Stimulated activated CD8-positive, alpha-beta memory T cell treated with anti-CD3 and anti-CD28 coated beads, Interleukin-12 subunit alpha, Interleukin-12 subunit beta, amount 100 ng/mL, for 4 hours (primary cell): ENCODE results near the gene TRIP6.
"Not testable (repeated sequence)": the region's sequence is repeated elsewhere in the genome, so short reads cannot be mapped to it uniquely, and the experiment has no call there.

Experiments used
- DNase-seq: peaks from one replicate; pipeline ENCODE4 v3.0.0-alpha.2; 2020; ENCODE audit warnings: low read depth

Gene TRIP6

DNA sequence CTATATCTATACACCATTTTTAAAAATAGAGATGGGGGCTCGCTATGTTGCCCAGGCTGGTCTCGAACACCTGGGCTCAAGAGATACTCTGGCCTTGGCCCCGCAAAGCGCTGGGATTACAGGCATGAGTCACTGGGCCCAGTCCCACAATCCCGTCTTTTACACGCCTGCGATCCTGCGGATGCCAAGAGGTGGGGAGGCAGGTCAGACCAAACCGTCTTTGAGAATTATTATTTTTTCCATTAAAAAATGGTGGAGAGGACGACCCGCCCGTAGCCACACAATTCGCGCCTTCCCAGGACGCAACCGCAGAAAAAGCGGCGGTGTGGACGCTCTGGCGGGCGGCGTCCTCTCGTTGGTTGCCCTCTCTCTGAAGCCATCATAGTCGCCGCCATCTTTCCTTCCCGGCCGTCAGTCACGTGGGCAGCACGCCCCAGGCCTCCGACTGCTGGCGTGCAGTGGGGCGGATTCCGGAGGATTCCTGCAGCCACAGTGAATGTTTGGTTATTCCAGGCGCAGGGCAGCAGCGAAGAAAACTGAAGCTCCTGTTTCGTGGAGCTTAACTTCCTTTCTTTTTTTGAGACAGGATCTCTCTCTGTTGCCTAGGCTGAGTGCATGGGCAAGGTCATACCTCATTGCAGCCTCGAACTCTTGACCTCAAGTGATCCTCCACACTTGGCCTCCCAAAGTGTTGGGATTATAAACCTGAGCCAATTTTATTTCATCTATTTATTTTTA is 29.9 kb upstream of the TRIP6 start:
- peak; percentile 61 for DNase-seq

DNA sequence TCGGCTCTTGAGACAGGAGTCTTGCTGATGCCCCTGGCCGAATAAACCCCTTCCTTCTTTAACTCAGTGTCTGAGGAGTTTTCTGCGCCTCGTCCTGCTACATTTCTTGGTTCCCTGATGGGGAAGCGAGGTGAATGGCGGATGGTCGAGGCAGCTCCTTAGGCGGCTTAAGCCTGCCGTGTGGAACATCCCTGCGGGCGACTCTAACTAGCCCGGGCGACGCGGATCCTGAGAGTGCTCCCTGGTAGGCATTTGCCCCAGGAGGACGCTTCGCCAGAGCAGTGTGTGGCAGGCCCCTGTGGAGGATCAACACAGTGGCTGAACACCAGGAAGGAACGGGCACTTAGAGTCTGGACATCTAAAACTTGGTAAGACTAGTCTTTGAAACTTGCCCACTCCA is 27.8 kb upstream of the TRIP6 start:
- DNase-seq, result no peak

DNA sequence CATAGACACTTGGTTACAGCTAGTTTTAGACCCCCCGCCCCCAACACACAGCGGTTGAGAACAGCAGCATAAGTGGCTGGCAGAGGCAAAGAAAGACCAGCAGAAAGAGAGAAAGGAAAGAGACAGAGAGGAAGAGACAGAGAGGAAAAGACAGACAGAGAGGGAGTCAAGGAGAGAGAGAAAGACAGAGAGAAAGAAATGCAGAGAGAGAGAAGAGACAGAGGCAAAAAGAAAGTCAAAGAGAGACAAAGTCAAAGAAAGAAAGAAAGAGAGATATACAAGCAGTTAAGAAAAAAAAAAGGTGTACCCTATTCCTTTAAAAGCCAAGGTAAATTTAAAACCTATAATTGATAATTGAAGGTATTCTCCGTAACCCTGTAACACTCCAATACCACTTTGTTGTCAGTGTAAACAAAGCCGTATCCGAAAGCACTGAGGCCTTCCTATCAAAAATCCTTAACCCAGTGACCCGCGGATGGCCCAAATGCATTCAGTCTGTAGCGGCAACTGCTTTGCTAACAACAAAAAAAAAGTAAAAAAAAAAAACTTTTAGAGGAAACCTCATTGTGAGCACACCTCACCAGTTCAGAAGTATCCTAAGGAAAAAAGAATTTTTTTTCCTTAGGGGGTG is 26.6 kb upstream of the TRIP6 start:
- no peak for DNase-seq

DNA sequence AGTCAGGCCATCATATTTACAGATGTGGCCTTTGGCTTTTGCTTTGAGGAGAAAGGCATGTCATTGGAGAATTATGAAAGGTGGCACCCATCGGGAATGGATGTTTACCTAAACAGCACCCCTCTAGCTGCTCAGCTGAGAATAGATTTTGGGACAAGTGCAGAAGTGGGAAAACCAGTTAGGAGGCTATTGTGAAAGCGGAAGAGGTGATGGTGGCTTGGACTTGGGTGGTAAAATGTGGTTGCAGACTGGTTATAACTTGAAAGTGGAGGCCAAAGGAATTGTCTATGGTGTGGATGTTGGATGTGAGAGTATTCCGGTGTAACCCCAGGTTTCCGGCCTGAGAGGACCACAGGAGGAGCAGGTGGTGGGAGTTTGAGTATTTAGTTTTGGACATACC is 19.8 kb upstream of the TRIP6 start:
- DNase-seq, result no peak

DNA sequence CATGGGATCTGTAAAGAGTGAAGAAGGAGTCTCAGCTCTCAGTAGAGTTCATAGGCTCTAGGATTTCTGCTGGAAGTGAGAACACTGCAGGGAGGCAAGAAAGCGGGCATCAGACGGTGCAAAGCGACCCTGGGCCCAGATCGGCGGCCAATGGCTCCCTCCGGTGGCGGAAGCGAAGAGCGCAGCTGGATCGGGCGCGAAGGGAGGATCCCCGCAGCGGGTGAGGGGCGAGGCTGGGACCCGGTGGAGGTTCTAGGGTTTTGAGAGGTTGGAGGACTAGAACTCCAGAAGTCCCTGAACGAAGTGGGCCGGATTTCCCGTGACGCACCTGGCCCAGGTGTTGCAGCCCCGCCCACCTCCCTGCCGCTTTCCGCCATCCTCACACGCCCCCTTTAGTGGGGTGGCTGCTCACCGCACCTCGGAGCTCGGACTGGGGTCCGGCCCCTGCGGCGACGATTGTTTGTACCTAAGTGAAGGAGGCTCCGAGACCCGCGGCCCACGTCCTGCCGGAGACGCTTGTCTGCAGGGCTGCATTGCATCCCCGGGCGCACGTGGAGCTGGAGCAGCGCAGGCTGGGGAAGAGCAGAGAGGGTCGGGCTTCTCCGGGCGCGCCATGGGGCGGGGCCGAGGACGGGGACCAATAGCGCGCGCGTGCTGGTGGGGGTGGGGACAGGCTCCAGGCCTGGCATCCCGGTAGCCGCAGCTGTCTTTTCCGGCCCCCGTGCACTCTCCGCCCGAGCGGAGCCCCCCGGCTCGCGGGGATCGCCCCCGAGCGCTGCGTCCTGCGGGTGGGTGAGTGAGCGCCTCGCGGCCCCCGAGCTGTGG is 14.9 kb upstream of the TRIP6 start, which contains the start of gene SLC12A9:
Gene SLC12A9 (plus strand): TSS at position 666 of the 825 bp plus-strand sequence. CDS start 1,485 bp downstream, outside the sequence.
- peak; percentile 78 for DNase-seq

DNA sequence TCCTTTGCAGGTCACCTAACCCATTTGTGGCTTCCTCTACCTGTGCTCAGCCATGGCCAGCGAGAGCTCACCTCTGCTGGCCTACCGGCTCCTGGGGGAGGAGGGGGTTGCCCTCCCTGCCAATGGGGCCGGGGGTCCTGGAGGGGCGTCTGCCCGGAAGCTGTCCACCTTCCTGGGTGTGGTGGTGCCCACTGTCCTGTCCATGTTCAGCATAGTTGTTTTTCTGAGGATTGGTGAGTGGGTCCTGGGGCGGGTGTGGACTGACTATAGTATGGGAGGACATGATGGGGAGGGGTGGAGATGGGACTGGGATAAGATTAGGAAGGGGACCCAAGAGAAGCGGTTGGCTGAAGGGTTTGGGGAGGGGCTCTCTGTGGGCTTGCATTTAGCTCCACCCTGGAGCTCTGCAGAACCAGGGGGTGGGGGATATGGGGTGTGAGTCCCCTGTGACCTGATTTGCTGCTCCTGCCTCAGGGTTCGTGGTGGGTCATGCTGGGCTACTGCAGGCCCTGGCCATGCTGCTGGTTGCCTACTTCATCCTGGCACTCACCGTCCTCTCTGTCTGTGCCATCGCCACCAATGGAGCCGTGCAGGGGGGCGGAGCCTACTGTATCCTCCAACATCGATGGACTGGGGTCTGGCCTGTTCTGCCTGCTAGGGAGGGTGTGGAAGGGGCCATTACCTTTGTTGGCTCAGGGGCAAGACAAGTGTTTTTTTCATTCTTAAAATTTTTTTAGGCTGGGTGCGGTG is 12.9 kb upstream of the TRIP6 start:
- DNase-seq, result no peak

DNA sequence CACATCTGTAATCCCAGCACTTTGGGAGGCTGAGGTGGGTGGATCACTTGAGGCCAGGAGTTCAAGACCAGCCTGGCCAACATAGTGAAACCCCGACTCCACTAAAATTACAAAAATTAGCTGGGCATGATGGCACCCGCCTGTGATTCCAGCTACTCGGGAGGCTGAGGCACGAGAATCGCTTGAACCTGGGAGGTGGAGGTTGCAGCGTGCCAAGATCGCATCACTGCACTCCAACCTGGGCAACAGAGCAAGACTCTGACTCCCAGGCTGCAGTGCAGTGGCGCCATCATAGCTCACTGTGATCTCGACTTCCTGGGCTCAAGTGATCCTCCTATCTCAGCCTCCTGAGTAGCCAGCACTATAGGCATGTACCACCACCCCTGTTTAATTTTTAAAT is 12.3 kb upstream of the TRIP6 start:
- not testable (repeated sequence) for DNase-seq

DNA sequence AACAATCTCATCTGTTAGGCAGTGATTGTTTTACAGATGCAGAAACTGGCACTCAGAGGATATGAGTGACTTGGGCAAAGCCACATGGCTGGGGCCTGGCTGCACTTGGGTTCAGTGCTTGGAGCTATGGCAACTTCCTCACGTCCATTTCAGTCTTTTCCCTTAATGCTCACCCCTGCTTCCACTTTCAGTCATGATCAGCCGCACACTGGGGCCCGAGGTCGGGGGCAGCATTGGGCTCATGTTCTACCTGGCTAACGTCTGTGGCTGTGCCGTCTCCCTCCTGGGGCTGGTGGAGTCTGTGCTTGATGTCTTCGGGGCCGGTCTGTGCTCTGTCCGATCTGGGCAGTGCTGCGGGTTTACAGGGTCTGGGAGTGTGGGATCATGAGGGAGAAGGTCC is 11.7 kb upstream of the TRIP6 start:
- no peak for DNase-seq

DNA sequence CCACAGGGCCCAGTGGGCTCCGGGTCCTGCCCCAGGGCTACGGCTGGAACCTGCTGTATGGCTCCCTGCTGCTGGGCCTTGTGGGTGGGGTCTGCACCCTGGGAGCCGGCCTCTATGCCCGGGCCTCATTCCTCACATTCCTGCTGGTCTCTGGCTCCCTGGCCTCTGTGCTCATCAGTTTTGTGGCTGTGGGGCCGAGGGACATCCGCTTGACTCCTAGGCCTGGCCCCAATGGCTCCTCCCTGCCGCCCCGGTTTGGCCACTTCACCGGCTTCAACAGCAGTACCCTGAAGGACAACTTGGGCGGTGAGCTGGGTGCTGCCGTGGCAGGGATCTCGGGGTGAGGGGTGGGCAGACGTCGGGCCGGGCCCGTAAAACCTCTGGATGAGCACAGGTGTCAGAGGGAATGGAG is 10.3 kb upstream of the TRIP6 start:
- DNase-seq, result no peak

DNA sequence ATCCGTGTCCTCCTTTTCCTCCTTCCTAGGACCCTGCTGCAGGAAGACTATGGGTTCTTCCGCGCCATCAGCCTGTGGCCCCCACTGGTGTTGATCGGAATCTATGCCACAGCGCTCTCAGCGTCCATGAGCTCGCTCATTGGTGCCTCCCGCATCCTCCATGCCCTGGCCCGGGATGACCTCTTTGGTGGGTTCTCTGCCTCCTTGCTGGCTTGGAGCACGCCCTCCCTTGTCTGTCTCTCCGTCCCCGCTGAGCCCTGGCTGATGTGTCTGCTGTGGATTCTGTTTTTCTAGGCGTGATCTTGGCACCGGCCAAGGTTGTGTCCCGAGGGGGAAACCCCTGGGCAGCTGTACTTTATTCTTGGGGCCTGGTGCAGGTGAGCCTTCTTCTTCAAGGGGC is 7.3 kb upstream of the TRIP6 start:
- DNase-seq, result no peak

DNA sequence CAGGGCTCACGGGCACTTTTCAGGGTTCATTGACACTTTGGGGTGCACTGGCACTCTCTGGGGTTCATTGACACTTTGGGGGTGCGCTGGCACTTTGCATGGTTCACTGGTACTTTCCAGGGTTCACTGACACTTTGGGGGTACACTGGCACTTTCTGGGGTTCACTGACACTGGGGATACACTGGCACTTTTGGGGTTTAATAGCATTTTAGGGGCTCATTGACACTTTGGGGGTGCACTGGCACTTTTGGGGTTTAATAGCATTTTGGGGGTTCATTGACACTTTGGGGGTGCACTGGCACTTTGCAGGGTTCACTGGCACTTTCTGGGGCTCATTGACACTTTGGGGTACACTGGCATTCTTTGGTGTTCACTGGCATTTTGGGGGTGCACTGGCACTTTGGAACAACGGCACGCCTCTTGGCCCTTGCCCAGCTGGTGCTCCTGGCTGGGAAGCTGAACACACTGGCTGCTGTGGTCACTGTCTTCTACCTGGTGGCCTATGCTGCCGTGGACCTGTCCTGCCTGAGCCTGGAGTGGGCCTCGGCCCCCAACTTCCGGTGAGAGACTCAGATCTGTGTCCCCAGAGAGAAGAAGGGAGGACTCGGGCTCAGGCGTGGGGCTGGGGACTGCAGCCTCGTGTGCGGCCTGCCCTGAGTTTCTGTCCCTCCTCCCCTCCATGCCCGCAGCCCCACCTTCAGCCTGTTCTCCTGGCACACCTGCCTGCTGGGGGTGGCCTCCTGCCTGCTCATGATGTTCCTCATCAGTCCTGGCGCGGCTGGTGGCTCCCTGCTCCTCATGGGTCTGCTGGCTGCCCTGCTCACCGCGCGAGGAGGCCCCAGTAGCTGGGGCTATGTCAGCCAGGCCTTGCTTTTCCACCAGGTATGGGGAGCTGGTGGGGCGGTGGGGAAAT is 6.2 kb upstream of the TRIP6 start:
- no peak for DNase-seq

DNA sequence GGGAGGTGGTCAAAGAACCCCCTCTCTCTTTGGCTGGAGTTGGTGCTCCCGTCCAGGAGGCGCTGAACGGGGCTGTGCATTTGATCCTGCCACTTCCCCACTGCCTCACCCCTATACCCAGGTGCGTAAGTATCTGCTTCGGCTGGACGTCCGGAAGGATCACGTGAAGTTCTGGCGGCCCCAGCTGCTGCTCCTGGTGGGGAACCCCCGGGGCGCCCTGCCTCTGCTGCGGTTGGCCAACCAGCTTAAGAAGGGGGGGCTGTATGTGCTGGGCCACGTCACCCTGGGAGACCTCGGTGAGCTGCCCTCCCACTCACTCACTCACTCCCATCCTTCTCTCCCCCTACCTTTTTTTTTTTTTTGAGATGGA is 5.6 kb upstream of the TRIP6 start:
- no peak for DNase-seq

DNA sequence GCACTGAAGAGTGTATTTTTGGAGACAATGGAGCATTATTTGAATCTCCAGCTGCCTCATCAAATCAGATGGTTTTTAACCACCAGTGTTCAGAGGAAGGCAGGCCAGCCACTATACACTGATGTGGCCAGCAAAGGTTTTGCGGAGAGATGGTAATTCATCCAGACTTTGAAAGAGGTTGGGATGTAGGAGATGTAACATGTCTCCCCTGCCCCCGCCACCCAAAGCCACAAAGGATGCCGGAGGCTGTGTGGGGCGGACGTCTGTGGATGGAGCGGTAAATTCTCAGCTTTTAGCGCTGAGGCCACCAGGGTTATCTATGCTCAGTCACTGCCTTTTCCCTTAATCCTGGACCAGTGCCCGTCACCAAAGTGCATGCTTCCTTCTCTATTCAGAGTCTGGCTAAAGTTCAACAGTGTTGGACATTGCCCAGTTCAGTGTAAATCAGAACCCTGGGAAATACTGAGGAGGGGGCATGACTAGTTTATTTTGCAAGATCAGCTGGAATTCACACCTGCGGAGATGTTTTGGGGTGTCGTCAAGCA is 3.7 kb upstream of the TRIP6 start:
- no peak for DNase-seq

DNA sequence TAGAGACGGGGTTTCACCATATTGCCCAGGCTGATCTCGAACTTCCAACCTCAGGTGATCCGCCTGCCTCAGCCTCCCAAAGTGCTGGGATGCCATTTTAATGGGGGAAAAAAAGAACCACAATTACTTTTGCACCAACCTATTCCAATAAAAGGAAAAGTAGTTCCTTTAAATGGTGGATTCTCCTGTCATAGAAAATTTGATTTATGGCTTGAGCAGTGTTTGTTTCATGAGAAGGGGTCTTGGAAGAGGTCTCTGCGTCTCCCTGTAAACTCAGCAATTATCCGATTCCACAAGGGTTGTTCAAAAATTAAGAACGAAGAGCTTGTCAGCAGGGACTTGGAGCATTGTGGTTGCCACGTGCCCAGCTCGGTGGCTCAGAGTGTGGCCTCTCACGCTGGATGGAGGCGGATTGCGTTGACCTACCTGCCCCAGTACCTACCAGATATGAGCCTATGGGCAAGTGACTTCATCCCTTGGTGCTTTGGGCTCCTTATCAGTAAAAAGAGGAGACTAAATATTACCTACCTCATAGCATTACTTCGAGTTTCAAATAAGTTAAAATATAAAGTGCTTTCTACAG is 2.8 kb upstream of the TRIP6 start:
- no peak for DNase-seq

DNA sequence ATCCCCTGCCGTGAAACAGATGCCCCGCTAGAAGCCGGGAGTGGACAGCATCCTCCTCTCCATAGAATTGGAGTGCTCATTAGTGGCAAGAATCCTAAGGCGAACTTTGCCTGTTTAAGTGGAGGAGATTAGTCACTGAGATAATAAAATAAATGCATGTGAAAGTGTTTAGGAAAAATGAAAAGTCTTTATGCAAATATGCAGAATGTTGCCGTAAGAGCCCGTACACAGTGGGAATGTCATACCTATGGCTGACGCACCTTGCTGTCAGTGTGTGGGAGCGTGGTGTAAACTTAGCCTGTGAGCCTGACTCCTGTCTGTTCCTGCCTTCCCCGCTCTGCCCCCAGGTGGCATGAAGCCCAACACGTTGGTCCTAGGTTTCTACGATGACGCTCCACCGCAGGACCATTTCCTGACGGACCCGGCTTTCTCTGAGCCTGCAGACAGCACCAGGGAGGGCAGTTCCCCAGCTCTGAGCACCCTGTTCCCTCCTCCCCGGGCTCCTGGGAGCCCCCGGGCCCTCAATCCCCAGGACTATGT is 1.7 kb upstream of the TRIP6 start:
- DNase-seq, result no peak

DNA sequence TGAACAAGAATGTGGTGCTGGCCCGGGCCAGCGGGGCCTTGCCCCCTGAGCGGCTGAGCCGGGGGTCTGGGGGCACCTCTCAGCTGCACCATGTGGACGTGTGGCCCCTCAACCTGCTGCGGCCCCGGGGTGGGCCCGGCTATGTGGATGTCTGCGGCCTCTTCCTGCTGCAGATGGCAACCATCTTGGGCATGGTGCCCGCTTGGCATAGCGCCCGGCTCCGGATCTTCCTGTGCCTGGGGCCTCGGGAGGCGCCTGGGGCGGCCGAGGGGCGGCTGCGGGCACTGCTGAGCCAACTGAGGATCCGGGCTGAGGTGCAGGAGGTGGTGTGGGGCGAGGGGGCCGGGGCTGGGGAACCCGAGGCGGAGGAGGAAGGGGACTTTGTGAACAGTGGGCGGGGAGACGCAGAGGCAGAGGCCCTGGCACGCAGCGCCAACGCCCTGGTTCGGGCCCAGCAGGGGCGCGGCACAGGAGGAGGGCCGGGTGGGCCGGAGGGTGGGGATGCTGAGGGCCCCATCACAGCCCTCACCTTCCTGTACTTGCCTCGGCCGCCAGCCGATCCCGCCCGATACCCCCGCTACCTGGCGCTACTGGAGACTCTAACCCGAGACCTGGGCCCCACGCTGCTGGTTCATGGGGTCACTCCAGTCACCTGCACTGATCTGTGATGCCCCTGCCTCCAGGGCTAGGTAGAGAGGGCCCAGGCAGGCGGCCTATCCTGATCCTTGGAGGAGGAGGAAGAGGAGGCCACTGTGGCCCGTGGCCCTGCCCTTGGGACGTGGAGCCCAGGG is 1.1 kb upstream of the TRIP6 start:
- DNase-seq, result no peak

DNA sequence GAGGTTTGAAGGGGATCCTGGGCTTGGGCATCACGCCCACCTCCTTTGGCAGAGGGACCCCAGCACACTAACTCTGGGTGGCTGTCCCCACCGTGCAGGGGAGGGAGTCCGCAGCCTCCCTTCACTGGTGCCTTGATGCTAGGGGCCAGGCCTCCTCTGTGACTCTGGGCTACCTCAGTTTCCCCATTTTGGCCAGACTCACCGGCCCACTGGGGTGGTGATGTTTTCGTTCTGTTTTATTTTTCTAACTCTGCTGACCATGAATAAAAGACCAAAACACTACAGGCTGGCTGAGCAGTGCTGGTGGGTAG is 503 bp upstream of the TRIP6 start:
- DNase-seq, result no peak

DNA sequence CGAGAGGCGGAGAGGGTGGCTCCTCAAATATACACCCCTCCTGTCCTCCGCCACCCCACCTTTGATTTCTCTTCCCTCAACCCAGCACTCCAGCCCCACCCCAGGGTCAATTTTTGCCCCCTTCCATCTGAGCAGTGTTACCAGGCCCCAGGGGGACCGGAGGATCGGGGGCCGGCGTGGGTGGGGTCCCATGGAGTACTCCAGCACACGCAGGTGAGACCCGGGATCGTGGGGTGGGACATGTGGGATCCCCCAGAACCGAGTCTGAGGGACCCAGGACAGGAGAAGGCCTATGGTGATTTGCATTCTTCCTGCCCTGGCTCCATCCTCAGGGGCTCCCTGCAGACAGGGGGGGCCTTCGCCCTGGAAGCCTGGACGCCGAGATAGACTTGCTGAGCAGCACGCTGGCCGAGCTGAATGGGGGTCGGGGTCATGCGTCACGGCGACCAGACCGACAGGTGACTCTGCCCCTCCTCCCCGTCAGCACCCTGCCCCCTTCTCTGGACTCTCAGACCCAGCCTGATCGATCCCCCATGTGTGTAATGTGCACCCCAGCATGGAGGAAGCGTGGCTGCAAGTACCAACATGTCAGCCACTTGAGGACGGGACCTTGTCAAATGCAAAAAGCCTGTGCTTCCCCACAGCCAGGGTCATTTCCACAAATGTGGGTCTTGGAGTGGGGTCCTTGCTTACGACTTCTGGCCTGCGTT is 744 bp downstream of the TRIP6 start:
- no peak for DNase-seq
